H1 (cell line): ENCODE data around the gene RPL3. TPM values are rescaled to one million over a fixed set of nuclear protein-coding genes. Genes with fewer than 3 reads are reported as not detected.

Experiments used
- CTCF ChIA-PET: fragments of 300-600 bp; sonication (Branson Sonifier 250); formaldehyde crosslinking; loops from one replicate; lab custom pipeline; 2021; ENCODE audit not compliant: partially characterized antibody; lab: Charles Lee
- POLR2A ChIA-PET: fragments of 300-600 bp; sonication (Branson Sonifier 250); formaldehyde crosslinking; loops from one replicate; lab custom pipeline; 2021; ENCODE audit warnings: inconsistent platforms; ENCODE audit not compliant: partially characterized antibody; lab: Charles Lee
- DNase-seq, 2 experiments: peaks; one replicate each; pipeline versions ENCODE4 v3.0.0 to v3.0.0-alpha.2; 2010 to 2022; ENCODE audit warnings: low spot score in 2 of 2, low read depth in 1 of 2, mixed read lengths in 1 of 2
- FAIRE-seq: peaks from 2 replicates; lab custom pipeline; 2011; peaks lifted over from hg19 to GRCh38; lab: Jason Lieb, UNC
- H2AFZ ChIP-seq: 2 replicates; pipeline ENCODE4 v1.8.1; 2012; ENCODE audit warnings: low read length, inconsistent platforms
- H2AK5ac ChIP-seq: 2 replicates; pipeline ENCODE4 v1.6.1; 2013; ENCODE audit warnings: low read depth, low read length
- H2BK120ac ChIP-seq: replicated peaks from 2 replicates; pipeline ENCODE3; 2013; ENCODE audit warnings: low read depth, low read length, inconsistent platforms
- H2BK12ac ChIP-seq: 2 replicates; pipeline ENCODE4 v1.6.1; 2013; ENCODE audit warnings: low read depth, low read length
- H2BK15ac ChIP-seq: 2 replicates; pipeline ENCODE4 v1.6.1; 2013; ENCODE audit warnings: low read length
- H2BK20ac ChIP-seq: 2 replicates; pipeline ENCODE4 v1.6.1; 2013; ENCODE audit warnings: low read length
- H2BK5ac ChIP-seq: 2 replicates; pipeline ENCODE4 v1.6.1; 2013; ENCODE audit warnings: low read depth, low read length
- H3K14ac ChIP-seq: 2 replicates; pipeline ENCODE4 v1.6.1; 2013; ENCODE audit warnings: inconsistent platforms; ENCODE audit not compliant: insufficient read length
- H3K18ac ChIP-seq: 2 replicates; pipeline ENCODE4 v1.6.1; 2013; ENCODE audit warnings: low read length; ENCODE audit errors: extremely low read depth
- H3K23ac ChIP-seq: 2 replicates; pipeline ENCODE4 v1.6.1; 2013; ENCODE audit warnings: inconsistent platforms; ENCODE audit not compliant: insufficient read length
- H3K23me2 ChIP-seq: 2 replicates; pipeline ENCODE4 v1.6.1; 2013; ENCODE audit warnings: low read depth, low read length
- H3K27ac ChIP-seq: 2 replicates; pipeline ENCODE4 v1.6.1; 2011; ENCODE audit warnings: low read depth, low read length, inconsistent platforms
- H3K27me3 ChIP-seq, 4 experiments: replicated peaks in 1 of 4; 1 replicate in 1 of 4; 2 replicates in 3 of 4; pipeline versions ENCODE4 v1.6.1 to v1.8.1; 2011 to 2013; ENCODE audit warnings: low read length in 3 of 4, mild to moderate bottlenecking in 3 of 4, inconsistent platforms in 2 of 4, mixed read lengths in 2 of 4, moderate library complexity in 1 of 4; ENCODE audit not compliant: control insufficient read depth in 3 of 4, insufficient read depth in 3 of 4; ENCODE audit errors: extremely low read depth in 1 of 4
- H3K36me3 ChIP-seq, 4 experiments: 2 replicates each; pipeline versions ENCODE4 v1.6.1 to v1.8.1; 2011 to 2013; ENCODE audit warnings: mild to moderate bottlenecking in 4 of 4, low read length in 3 of 4, moderate library complexity in 2 of 4, control low read depth in 1 of 4, inconsistent platforms in 1 of 4; ENCODE audit not compliant: insufficient read depth in 4 of 4, control insufficient read depth in 2 of 4
- H3K4ac ChIP-seq: replicated peaks from 2 replicates; pipeline ENCODE3; 2013; ENCODE audit warnings: low read length, low read depth, mixed read lengths, inconsistent platforms; ENCODE audit not compliant: insufficient read length
- H3K4me1 ChIP-seq, 4 experiments: replicated peaks in 1 of 4; 1 replicate in 1 of 4; 2 replicates in 3 of 4; pipeline versions ENCODE4 v1.6.1 to v1.8.1; 2011 to 2013; ENCODE audit warnings: low read length in 3 of 4, inconsistent platforms in 2 of 4, mixed read lengths in 1 of 4; ENCODE audit not compliant: insufficient read depth in 4 of 4, control insufficient read depth in 3 of 4
- H3K4me2 ChIP-seq, 2 experiments: 2 replicates each; pipeline versions ENCODE4 v1.6.1 to v1.8.1; 2011 to 2013; ENCODE audit warnings: low read depth in 2 of 2, low read length in 2 of 2, control low read depth in 1 of 2, inconsistent platforms in 1 of 2, mild to moderate bottlenecking in 1 of 2; ENCODE audit not compliant: insufficient read depth in 1 of 2
- H3K4me3 ChIP-seq, 4 experiments: fragments of 200-600, 300-600 bp in 1 of 4; sonication (generic), shearing (Covaris generic), sonication (Bioruptor Twin) in 1 of 4; 2 replicates each; pipeline versions ENCODE4 v1.5.1 to v1.8.1; 2011 to 2016; ENCODE audit warnings: low read length in 4 of 4, low read depth in 3 of 4, control low read depth in 2 of 4, inconsistent platforms in 2 of 4, mild to moderate bottlenecking in 2 of 4, mixed read lengths in 1 of 4, moderate library complexity in 1 of 4; ENCODE audit not compliant: insufficient read depth in 2 of 4; ENCODE audit errors: extremely low read depth in 1 of 4
- H3K56ac ChIP-seq: replicated peaks from 2 replicates; pipeline ENCODE3; 2013; ENCODE audit warnings: low read depth, mild to moderate bottlenecking, mixed read lengths, low read length, inconsistent platforms; ENCODE audit not compliant: insufficient read length
- H3K79me1 ChIP-seq: 2 replicates; pipeline ENCODE4 v1.6.1; 2013; ENCODE audit warnings: low read depth, low read length, control low read depth
- H3K79me2 ChIP-seq, 2 experiments: 2 replicates each; pipeline versions ENCODE4 v1.6.1 to v1.8.1; 2012 to 2013; ENCODE audit warnings: low read length in 2 of 2, mild to moderate bottlenecking in 2 of 2, inconsistent platforms in 1 of 2; ENCODE audit not compliant: insufficient read depth in 2 of 2, control insufficient read depth in 1 of 2
- H3K9ac ChIP-seq, 4 experiments: replicated peaks in 1 of 4; 1 replicate in 1 of 4; 2 replicates in 3 of 4; pipeline versions ENCODE4 v1.6.1 to v1.8.1; 2011 to 2013; ENCODE audit warnings: low read depth in 3 of 4, low read length in 3 of 4, control low read depth in 2 of 4, mild to moderate bottlenecking in 2 of 4, moderate library complexity in 2 of 4, inconsistent platforms in 1 of 4; ENCODE audit errors: extremely low read depth in 1 of 4
- H3K9me3 ChIP-seq, 2 experiments: 2 replicates each; pipeline versions ENCODE4 v1.6.1 to v1.8.1; 2012 to 2013; ENCODE audit warnings: mild to moderate bottlenecking in 2 of 2, moderate library complexity in 2 of 2, control low read depth in 1 of 2, inconsistent platforms in 1 of 2, low read depth in 1 of 2, low read length in 1 of 2, mixed read lengths in 1 of 2; ENCODE audit not compliant: insufficient read depth in 2 of 2
- H4K20me1 ChIP-seq, 2 experiments: replicated peaks in 1 of 2; 2 replicates each; pipeline versions ENCODE3 to v1.8.1; 2011 to 2013; ENCODE audit warnings: inconsistent platforms in 2 of 2, low read length in 2 of 2, mild to moderate bottlenecking in 1 of 2; ENCODE audit not compliant: insufficient read depth in 2 of 2, control insufficient read depth in 1 of 2
- H4K5ac ChIP-seq: 2 replicates; pipeline ENCODE4 v1.6.1; 2013; ENCODE audit warnings: low read length, low read depth, mixed read lengths, inconsistent platforms; ENCODE audit not compliant: insufficient read length
- H4K8ac ChIP-seq: 2 replicates; pipeline ENCODE4 v1.8.0; 2013; ENCODE audit warnings: mild to moderate bottlenecking, moderate library complexity, low read length, inconsistent platforms; ENCODE audit not compliant: insufficient read depth; ENCODE audit errors: extremely low read depth
- H4K91ac ChIP-seq: replicated peaks from 2 replicates; pipeline ENCODE3; 2013; ENCODE audit warnings: low read length, mixed read lengths, inconsistent platforms; ENCODE audit not compliant: insufficient read length
- HDAC2 ChIP-seq, 2 experiments: fragments of 300-600 bp in 1 of 2; sonication (generic) in 1 of 2; IDR thresholded peaks; 2 replicates each; pipeline ENCODE4 v1.6.1; 2011 to 2012; ENCODE audit warnings: low read depth in 2 of 2, low read length in 2 of 2, mild to moderate bottlenecking in 2 of 2, moderate library complexity in 2 of 2, borderline replicate concordance in 1 of 2, inconsistent platforms in 1 of 2
- KDM1A ChIP-seq: fragments of 200-600, 300-600 bp; sonication (generic); IDR thresholded peaks from 2 replicates; pipeline ENCODE4 v1.7.1; 2016; ENCODE audit warnings: mild to moderate bottlenecking, low read length, borderline replicate concordance
- SIRT6 ChIP-seq: IDR thresholded peaks from one replicate; pipeline ENCODE4 v1.7.1; 2012; ENCODE audit warnings: low read length, inconsistent platforms
- WGBS, 2 experiments: shearing (Covaris generic) in 1 of 2; methylation state at CpG; one replicate each; pipeline versions ENCODE4 v1.1.6 to v1.1.7; 2013 to 2015; ENCODE audit warnings: low lambda C conversion rate in 2 of 2, mixed read lengths in 2 of 2, inconsistent platforms in 1 of 2, low coverage in 1 of 2, missing lambda C conversion rate in 1 of 2; ENCODE audit not compliant: insufficient replicate concordance in 2 of 2, insufficient coverage in 1 of 2, insufficient read length in 1 of 2; ENCODE audit errors: extremely low coverage in 1 of 2, missing lambda C conversion rate in 1 of 2; 5-methylcytosine and 5-hydroxymethylcytosine counted together
- polyA plus RNA-seq, 7 experiments: library from polyadenylated mRNA; depleted of rRNA in 3 of 7; stranded (reverse) in 5 of 7; unstranded in 2 of 7; fragments of >200 nt in 5 of 7; fragments of 200-250 nt in 2 of 7; gene quantifications; 1 replicate in 5 of 7; 2 replicates in 1 of 7; 4 replicates in 1 of 7; pipeline versions ENCODE4 v1.2.1 to v1.2.3, GENCODE V29; 2011 to 2013; ENCODE audit warnings: missing spikeins in 2 of 7, mixed read lengths in 2 of 7
- total RNA-seq: library from RNA; stranded (reverse); fragmentation: NEBNext Ultra II Directional; extraction: Animal tissue kit (Norgen Biotek cat#: 25700); gene quantifications from 2 replicates; pipeline ENCODE4 v1.2.1, GENCODE V29; 2021

Gene RPL3
- total and polyA plus RNA-seq, 2 of the 8 experiments (the other 6 are each of a cell fraction or from before 2014, with no cell fraction given) = 2,865 to 5,466 TPM

GRCh38 chr22:39277142-39277607, 42.2 kb downstream of the RPL3 start:
- Histone ChIP-seq H3K4me2 (no peak overlapping the region), H3K79me1 (no peaks in the 10 kb centered on the region), H3K4ac (no peak overlapping the region), H4K8ac (no peak overlapping the region), H3K79me2 (no peaks in the 10 kb centered on the region), H4K20me1 (no peaks in the 10 kb centered on the region), H3K9ac (no peak overlapping the region), H3K18ac (no peak overlapping the region), H2BK12ac (no peak overlapping the region), H3K14ac (no peak overlapping the region), H3K23ac (no peak overlapping the region), H3K4me1 (peaks cover 0 to 11% (median 7%) of the 10 kb centered on the region in 4 experiments; a peak in 6 of 7 replicates), H2BK5ac (no peak overlapping the region), H4K91ac (no peak overlapping the region), H3K4me3 (no peak overlapping the region), H3K23me2 (no peaks in the 10 kb centered on the region), H2AK5ac (no peak overlapping the region), H4K5ac (no peak overlapping the region), H2BK20ac (no peak overlapping the region), H3K36me3 (no peaks in the 10 kb centered on the region), H2BK120ac (no peak overlapping the region), H2AFZ (no peak overlapping the region), H2BK15ac (no peak overlapping the region), H3K27me3 (no peaks in the 10 kb centered on the region), H3K9me3 (peaks cover 3 to 7% of the 10 kb centered on the region in 2 experiments; a peak in 2 of 4 replicates), H3K27ac (no peak overlapping the region), H3K56ac (no peak overlapping the region)
- POLR2A ChIA-PET = interaction anchor here (1.3 to 37.3 kb wide), 4 partner anchors 9 to 40 kb away, joined by 3 to 692 read pairs (median 4); partner anchors contain the start of genes PDGFB and RPL3
- FAIRE-seq (no peak), DNase-seq (no peak)
- TF ChIP-seq KDM1A (peak; percentile 90), SIRT6 (no peak), HDAC2 (IDR thresholded peaks at IDR 0.05; ENCODE audit: borderline replicate concordance in 1 of 2, low read depth in 2 of 2, low read length in 2 of 2) (peak in 1 of 2 experiments; percentile 82; a peak in 1 of 4 replicates)
- 94% methylated on average over 6 of the region's 6 CpGs; no CpG with 5 or more reads in 1 of the 2 experiments for WGBS, 2 experiments
- CTCF ChIA-PET = interaction anchor here (0.6 to 1.9 kb wide), 4 partner anchors 8 to 107 kb away, joined by 3 to 5 read pairs (median 4); no protein-coding TSS in a partner anchor
